Osteocyte (in vitro differentiated cells): ENCODE results near the gene SIPA1L3. TPM values are rescaled to one million over a fixed set of nuclear protein-coding genes. Genes with fewer than 3 reads are reported as not detected.

Experiments
- DNase-seq: peaks from one replicate; pipeline ENCODE4 v3.0.0; 2021; ENCODE audit warnings: mixed read lengths; ENCODE audit not compliant: unreplicated experiment; ENCODE audit errors: extremely low spot score
- H3K27ac Mint-ChIP-seq: one replicate; pipeline ENCODE4 v1.8.0; 2021; ENCODE audit warnings: mild to moderate bottlenecking, mixed read lengths; ENCODE audit not compliant: unreplicated experiment
- H3K27me3 Mint-ChIP-seq: one replicate; pipeline ENCODE4 v1.8.0; 2021; ENCODE audit warnings: mixed read lengths; ENCODE audit not compliant: unreplicated experiment
- H3K36me3 Mint-ChIP-seq: one replicate; pipeline ENCODE4 v1.8.0; 2021; ENCODE audit warnings: mixed read lengths; ENCODE audit not compliant: unreplicated experiment
- H3K4me1 Mint-ChIP-seq: one replicate; pipeline ENCODE4 v1.8.0; 2021; ENCODE audit warnings: mixed read lengths; ENCODE audit not compliant: unreplicated experiment
- H3K4me3 Mint-ChIP-seq: one replicate; pipeline ENCODE4 v1.8.0; 2021; ENCODE audit warnings: mild to moderate bottlenecking, moderate library complexity, mixed read lengths; ENCODE audit not compliant: unreplicated experiment
- H3K9me3 Mint-ChIP-seq: one replicate; pipeline ENCODE4 v1.8.0; 2021; ENCODE audit warnings: mixed read lengths; ENCODE audit not compliant: unreplicated experiment
- total RNA-seq: library from RNA; stranded (reverse); gene quantifications from 2 replicates; pipeline ENCODE4 v1.2.1, GENCODE V29; 2021
- TF ChIP-seq, protein P1 (sequence below): fragments of 200-600 bp; sonication (generic); IDR thresholded peaks from 2 replicates; pipeline ENCODE4 v1.5.0; 2021; ENCODE audit warnings: antibody characterized with exemption, mild to moderate bottlenecking, moderate library complexity

Gene SIPA1L3
- total RNA-seq, 1 donor from 2014 or later = 27.1 TPM

DNA sequence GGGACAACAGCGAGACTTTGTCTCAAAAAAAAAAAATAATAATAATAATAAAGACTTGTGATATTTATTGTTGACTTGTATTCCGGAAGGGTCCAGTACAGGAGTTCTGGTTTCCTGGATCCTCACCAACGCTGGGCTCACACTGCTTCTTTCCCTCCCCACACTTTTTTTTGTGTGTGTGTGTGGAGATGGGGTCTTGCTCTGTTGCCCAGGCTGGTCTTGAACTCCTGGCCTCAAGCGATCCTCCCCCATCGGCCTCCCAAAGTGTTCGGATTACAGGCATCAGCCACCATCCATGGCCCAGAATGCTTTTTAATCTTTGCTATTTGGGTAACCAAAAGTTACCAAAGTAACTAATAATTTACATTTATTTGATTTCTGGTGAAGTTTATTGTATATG, 39.1 kb downstream of the SIPA1L3 start:
- H3K36me3 Mint-ChIP-seq = peaks cover 7% of the 10 kb centered on the region
- no peak for DNase-seq

GRCh38 chr19:37947778-37948177, 40.8 kb downstream of the SIPA1L3 start:
- TF ChIP-seq, protein P1, sequence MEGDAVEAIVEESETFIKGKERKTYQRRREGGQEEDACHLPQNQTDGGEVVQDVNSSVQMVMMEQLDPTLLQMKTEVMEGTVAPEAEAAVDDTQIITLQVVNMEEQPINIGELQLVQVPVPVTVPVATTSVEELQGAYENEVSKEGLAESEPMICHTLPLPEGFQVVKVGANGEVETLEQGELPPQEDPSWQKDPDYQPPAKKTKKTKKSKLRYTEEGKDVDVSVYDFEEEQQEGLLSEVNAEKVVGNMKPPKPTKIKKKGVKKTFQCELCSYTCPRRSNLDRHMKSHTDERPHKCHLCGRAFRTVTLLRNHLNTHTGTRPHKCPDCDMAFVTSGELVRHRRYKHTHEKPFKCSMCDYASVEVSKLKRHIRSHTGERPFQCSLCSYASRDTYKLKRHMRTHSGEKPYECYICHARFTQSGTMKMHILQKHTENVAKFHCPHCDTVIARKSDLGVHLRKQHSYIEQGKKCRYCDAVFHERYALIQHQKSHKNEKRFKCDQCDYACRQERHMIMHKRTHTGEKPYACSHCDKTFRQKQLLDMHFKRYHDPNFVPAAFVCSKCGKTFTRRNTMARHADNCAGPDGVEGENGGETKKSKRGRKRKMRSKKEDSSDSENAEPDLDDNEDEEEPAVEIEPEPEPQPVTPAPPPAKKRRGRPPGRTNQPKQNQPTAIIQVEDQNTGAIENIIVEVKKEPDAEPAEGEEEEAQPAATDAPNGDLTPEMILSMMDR = no peak

More for the DNA sequence above, 39.1 kb downstream of the SIPA1L3 start:
- H3K4me1 Mint-ChIP-seq = peaks cover 6% of the 10 kb centered on the region
- H3K4me3 Mint-ChIP-seq = no peak overlapping the region
- H3K9me3 Mint-ChIP-seq = no peaks in the 10 kb centered on the region
- TF ChIP-seq, protein P1 = no peak
- no peaks in the 10 kb centered on the region for H3K27me3 Mint-ChIP-seq
- H3K27ac Mint-ChIP-seq = no peak overlapping the region

DNA sequence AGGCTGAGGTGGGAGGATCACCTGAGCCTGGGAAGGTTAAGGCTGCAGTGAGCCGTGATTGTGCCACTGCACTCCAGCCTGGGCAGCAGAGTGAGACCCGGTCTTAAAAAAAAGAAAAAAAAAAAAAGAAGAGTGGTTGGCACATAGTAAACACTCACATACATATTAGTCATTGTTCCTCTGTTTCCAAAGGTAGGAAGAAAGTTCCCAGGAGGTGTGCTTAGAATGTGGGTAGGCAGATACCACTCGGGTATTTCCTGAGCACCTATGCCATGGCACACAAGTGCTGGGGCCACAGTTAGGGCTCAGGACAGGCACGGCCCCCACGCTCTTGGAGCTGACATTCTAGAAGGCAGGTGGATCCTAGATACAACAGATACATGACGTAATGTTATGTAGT, 41.4 kb downstream of the SIPA1L3 start:
- TF ChIP-seq, protein P1 = no peak
- Mint-ChIP-seq H3K4me1 (peaks cover 18% of the 10 kb centered on the region), H3K36me3 (no peaks in the 10 kb centered on the region), H3K9me3 (no peaks in the 10 kb centered on the region), H3K27me3 (no peaks in the 10 kb centered on the region), H3K27ac (no peak overlapping the region), H3K4me3 (no peak overlapping the region)
- DNase-seq = no peak

More at GRCh38 chr19:37947778-37948177, 40.8 kb downstream of the SIPA1L3 start:
- H3K9me3 Mint-ChIP-seq = no peaks in the 10 kb centered on the region
- H3K27ac Mint-ChIP-seq = no peak overlapping the region
- no peak for DNase-seq
- H3K27me3 Mint-ChIP-seq = no peaks in the 10 kb centered on the region
- H3K4me1 Mint-ChIP-seq = peaks cover 12% of the 10 kb centered on the region
- H3K36me3 Mint-ChIP-seq = no peaks in the 10 kb centered on the region
- H3K4me3 Mint-ChIP-seq = no peak overlapping the region

DNA sequence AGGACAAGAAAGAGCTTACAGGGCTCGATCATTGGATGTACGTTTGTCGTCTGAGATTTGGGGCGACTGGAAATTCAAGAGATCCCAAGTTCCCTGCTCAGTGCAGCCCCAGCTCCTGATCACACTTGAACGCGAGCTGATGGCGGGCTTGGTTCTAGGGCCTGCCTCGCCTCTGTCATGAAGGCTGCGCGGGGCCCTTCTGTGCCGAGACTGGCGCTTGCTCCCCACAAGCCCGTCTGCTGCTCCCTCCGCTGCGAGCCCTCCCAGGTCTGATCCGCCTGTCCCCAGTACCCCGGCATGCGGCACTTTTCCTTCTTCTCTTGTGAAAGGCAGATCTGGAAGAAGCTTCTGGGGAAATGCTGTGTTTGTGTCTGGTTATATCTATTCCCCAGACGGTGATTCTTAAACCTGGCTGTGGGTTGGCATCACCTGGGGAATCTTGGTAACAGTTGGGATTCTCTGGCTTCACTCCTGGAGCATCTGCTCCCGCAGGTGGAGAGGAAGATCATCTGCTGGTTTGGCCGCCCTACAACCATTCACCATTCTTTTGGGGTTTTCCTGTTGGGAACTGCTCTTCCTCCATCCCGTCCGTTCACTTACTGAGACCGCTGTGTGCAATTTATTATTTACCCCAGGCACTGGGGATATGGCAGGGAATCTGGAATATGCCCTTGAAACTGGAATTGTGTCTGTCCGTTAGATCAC, 43.6 kb downstream of the SIPA1L3 start:
- DNase-seq = no peak
- Mint-ChIP-seq H3K36me3 (no peaks in the 10 kb centered on the region), H3K4me1 (peaks cover 26% of the 10 kb centered on the region), H3K9me3 (no peaks in the 10 kb centered on the region), H3K4me3 (no peak overlapping the region), H3K27me3 (no peaks in the 10 kb centered on the region), H3K27ac (no peak overlapping the region)
- TF ChIP-seq, protein P1 = no peak

GRCh38 chr19:37951816-37952210, 44.8 kb downstream of the SIPA1L3 start:
- Mint-ChIP-seq H3K36me3 (no peaks in the 10 kb centered on the region), H3K27ac (no peak overlapping the region), H3K27me3 (no peaks in the 10 kb centered on the region), H3K4me1 (peaks cover 26% of the 10 kb centered on the region), H3K4me3 (no peak overlapping the region), H3K9me3 (no peaks in the 10 kb centered on the region)
- no peak for DNase-seq
- TF ChIP-seq, protein P1 = no peak
